Body of pancreas (tissue), 4 donors: Measurements from ENCODE around the gene PCDHGA5. TPM values are rescaled to one million over a fixed set of nuclear protein-coding genes. Genes with fewer than 3 reads are reported as not detected.

Experiments used
- ATAC-seq: fragments of 150-250 bp; one replicate; pipeline ENCODE4 v1.9.1; 2016
- DNase-seq, 4 donors: peaks; one replicate each; pipeline ENCODE4 v3.0.0-alpha.2; 2019
- H3K27ac ChIP-seq, 4 donors: fragments of 200-600 bp; sonication (generic); 1 replicate in 3 of 4; 2 replicates in 1 of 4; pipeline versions ENCODE4 v1.5.1 to v1.6.1; 2016 to 2019; ENCODE audit warnings: mild to moderate bottlenecking in 1 of 4, mixed read lengths in 1 of 4, moderate library complexity in 1 of 4
- H3K27me3 ChIP-seq, 2 donors: fragments of 200-600 bp; sonication (generic); one replicate each; pipeline ENCODE4 v1.6.0; 2016; ENCODE audit warnings: mild to moderate bottlenecking in 1 of 2
- H3K36me3 ChIP-seq, 2 donors: fragments of 200-600 bp; sonication (generic); replicated peaks in 1 of 2; 2 replicates each; pipeline ENCODE4 v1.5.1; 2016; ENCODE audit warnings: low read depth in 2 of 2; ENCODE audit not compliant: insufficient read depth in 1 of 2
- H3K4me1 ChIP-seq: fragments of 200-600 bp; sonication (generic); one replicate; pipeline ENCODE4 v1.6.0; 2016
- H3K4me3 ChIP-seq, 2 donors: fragments of 200-600 bp; sonication (generic); 1 replicate in 1 of 2; 2 replicates in 1 of 2; pipeline ENCODE4 v1.5.1; 2016 to 2019
- H3K9me3 ChIP-seq, 3 donors: fragments of 200-600 bp; sonication (generic); 1 replicate in 2 of 3; 2 replicates in 1 of 3; pipeline ENCODE4 v1.5.1; 2016
- CTCF ChIP-seq, 7 experiments: fragments of 450-650 bp in 4 of 7; fragments of 200-600 bp in 3 of 7; sonication (generic) in 3 of 7; IDR thresholded peaks; one replicate each; pipeline ENCODE4 v1.5.1; 2016 to 2019; ENCODE audit warnings: antibody characterized with exemption in 7 of 7
- POLR2A ChIP-seq, 3 donors: fragments of 450-650 bp; IDR thresholded peaks; one replicate each; pipeline ENCODE4 v1.6.1; 2016; ENCODE audit warnings: antibody characterized with exemption in 3 of 3, mild to moderate bottlenecking in 2 of 3
- WGBS, 2 donors: methylation state at CpG; one replicate each; pipeline ENCODE4 v1.1.5; 2017; 5-methylcytosine and 5-hydroxymethylcytosine counted together
- intact Hi-C: fragments of 100-400 bp; cut with DNase I; formaldehyde crosslinking; loops from one replicate; pipeline ENCODE4 v1.15.1; 2023
- total RNA-seq, 2 donors: library from RNA; depleted of rRNA; stranded (reverse); fragments of >200 nt; gene quantifications; one replicate each; pipeline ENCODE4 v1.1.0, GENCODE V29; 2016

PCDHGA5 gene
- total RNA-seq, 2 donors from 2014 or later: 5.6 to 6.0 TPM

DNA sequence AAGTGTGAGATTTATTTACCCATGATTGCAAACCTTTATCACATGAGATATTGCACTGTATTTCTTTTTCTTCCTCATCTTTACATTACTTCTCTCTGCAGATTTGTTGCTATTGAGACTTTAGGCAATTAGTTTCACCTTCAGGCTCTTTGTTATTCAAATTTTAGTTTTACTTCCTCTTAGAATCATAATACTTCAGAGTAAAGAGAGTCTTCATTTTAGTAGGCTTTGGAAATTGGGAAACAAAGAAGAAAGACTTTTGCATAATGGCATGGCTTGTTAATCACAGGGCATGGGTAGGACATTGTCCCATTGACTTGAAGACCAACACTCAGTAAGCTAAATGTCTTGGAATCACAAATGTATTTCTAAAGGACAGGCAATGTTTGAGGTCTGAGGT lies 1.2 kb upstream of the PCDHGA5 start:
- no peak for TF ChIP-seq CTCF (IDR thresholded peaks at IDR 0.05)
- no peak for TF ChIP-seq POLR2A (IDR thresholded peaks at IDR 0.05)
- H3K4me1 ChIP-seq: no peaks in the 10 kb centered on the region
- H3K27me3 ChIP-seq: no peaks in the 10 kb centered on the region
- H3K9me3 ChIP-seq: peaks cover 0 to 66% (median 14%) of the 10 kb centered on the region in 3 donors
- no peak for ATAC-seq
- DNase-seq: no peak
- H3K36me3 ChIP-seq: no peaks in the 10 kb centered on the region
- no peak overlapping the region for H3K4me3 ChIP-seq
- intact Hi-C loops: no loop called here
- no peak overlapping the region for H3K27ac ChIP-seq

DNA sequence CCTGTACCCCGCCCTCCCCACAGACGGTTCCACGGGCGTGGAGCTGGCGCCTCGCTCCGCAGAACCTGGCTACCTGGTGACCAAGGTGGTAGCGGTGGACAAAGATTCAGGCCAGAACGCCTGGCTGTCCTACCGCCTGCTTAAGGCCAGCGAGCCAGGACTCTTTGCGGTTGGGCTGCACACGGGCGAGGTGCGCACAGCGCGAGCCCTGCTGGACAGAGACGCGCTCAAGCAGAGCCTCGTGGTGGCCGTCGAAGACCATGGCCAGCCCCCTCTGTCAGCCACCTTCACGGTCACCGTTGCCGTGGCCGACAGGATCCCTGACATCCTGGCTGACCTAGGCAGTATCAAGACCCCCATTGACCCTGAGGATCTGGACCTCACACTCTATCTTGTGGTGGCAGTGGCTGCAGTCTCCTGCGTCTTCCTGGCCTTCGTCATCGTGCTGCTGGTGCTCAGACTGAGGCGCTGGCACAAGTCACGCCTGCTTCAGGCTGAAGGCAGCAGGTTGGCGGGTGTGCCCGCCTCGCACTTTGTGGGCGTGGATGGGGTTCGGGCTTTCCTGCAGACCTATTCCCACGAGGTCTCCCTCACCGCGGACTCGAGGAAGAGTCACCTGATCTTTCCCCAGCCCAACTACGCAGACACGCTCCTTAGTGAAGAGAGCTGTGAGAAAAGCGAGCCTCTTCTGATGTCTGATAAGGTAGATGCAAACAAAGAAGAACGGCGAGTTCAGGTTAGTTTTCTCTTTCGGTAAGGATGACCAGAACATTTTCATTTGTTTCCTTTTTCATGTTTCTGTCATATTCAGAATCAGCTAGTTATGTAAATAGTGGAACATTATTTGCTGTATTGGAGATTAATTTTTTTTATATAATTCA lies 2.3 kb downstream of the PCDHGA5 start:
- 23 to 38% methylated on average over 38 to 44 of the region's 46 CpGs for WGBS, 2 donors
- Histone ChIP-seq H3K27ac (no peak overlapping the region), H3K36me3 (no peaks in the 10 kb centered on the region), H3K9me3 (peaks cover 0 to 71% (median 17%) of the 10 kb centered on the region in 3 donors), H3K4me3 (no peak overlapping the region), H3K27me3 (no peaks in the 10 kb centered on the region), H3K4me1 (no peaks in the 10 kb centered on the region)
- ATAC-seq (no peak), DNase-seq (no peak)
- intact Hi-C loops: no loop called here
- TF ChIP-seq POLR2A (IDR thresholded peaks at IDR 0.05): no peak
- no peak for TF ChIP-seq CTCF (IDR thresholded peaks at IDR 0.05)

DNA sequence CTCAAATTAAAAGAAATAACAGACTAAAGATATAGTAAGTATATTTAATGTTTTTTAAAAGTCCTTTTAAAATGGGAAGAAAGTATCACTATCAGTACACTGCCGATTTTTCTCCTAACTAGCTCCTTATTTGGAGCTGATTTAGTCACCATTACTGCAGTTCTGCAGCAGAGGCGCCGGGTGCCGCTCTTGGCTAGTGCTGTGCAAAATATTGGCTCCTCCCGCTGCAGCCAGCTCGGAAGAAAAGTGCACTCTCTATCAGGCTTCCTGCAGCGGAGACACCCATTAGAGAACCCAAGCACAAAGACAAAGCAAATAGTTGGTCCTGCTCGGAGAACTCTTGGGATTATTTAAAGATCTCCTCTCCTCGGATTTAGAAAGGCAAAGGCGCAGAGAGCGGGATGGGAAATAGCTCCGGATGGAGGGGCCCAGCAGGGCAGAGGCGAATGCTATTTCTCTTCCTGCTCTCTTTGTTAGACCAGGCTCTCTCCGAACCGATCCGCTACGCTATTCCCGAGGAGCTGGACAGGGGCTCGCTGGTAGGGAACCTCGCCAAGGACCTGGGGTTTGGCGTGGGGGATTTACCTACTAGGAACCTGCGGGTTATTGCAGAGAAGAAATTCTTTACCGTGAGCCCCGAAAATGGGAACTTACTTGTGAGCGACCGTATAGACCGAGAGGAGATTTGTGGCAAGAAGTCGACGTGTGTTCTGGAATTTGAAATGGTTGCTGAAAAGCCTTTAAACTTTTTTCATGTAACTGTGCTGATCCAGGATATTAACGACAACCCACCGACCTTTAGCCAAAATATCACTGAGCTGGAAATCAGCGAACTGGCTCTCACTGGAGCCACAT lies 6.3 kb downstream of the PCDHGA5 start, which contains the start of gene PCDHGB3:
Gene PCDHGB3, plus strand, starts transcription at position 249 of the 855 bp plus-strand sequence. Its CDS starts 153 bp downstream, at position 402.
- TF ChIP-seq CTCF (IDR thresholded peaks at IDR 0.05) (peak in 4 of 7 experiments; percentile 21 to 34 (median 25)), POLR2A (IDR thresholded peaks at IDR 0.05) (no peak)
- no peaks in the 10 kb centered on the region for H3K27me3 ChIP-seq
- peaks cover 0 to 72% (median 21%) of the 10 kb centered on the region in 3 donors for H3K9me3 ChIP-seq
- no peak within 1 kb of the TSS for H3K4me3 ChIP-seq
- ATAC-seq: peak; percentile 47
- intact Hi-C loops: no loop called here
- H3K36me3 ChIP-seq: no peaks in the 10 kb centered on the region
- DNase-seq: peak in 3 of 4 donors; percentile 31 to 39 (median 36)
- no peaks in the 10 kb centered on the region for H3K4me1 ChIP-seq
- H3K27ac ChIP-seq: no peak within 1 kb of the TSS
- WGBS, 2 donors: 14 to 22% methylated on average over 32 of the region's 32 CpGs

GRCh38 chr5:141371572-141372475 lies 7.9 kb downstream of the PCDHGA5 start:
- no peaks in the 10 kb centered on the region for H3K27me3 ChIP-seq
- 19 to 30% methylated on average over 28 to 68 of the region's 69 CpGs for WGBS, 2 donors
- H3K9me3 ChIP-seq: peaks cover 0 to 70% (median 15%) of the 10 kb centered on the region in 3 donors
- H3K27ac ChIP-seq: no peak overlapping the region
- DNase-seq: no peak
- no peak overlapping the region for H3K4me3 ChIP-seq
- no peaks in the 10 kb centered on the region for H3K4me1 ChIP-seq
- no peak for ATAC-seq
- H3K36me3 ChIP-seq: no peaks in the 10 kb centered on the region
- intact Hi-C loops: no loop called here
- TF ChIP-seq CTCF (IDR thresholded peaks at IDR 0.05) (no peak), POLR2A (IDR thresholded peaks at IDR 0.05) (no peak)
